Measurements from ENCODE around the gene WNT9A. TPM values are rescaled to one million over a fixed set of nuclear protein-coding genes. Genes with fewer than 3 reads are reported as not detected.
A peak's percentile ranks its signal among the peaks of the same experiment; 100 is the strongest.

WNT9A gene
- total RNA-seq, 6 donors from 2014 or later: 4.2 to 15.5 (median 10.9) TPM

GRCh38 chr1:227904541-227905335, 43.0 kb downstream of the WNT9A start:
- 86 to 88% methylated on average over 4 to 14 of the region's 14 CpGs for WGBS, 2 donors
- no peaks in the 10 kb centered on the region for H3K27me3 ChIP-seq
- no peaks in the 10 kb centered on the region for H3K4me1 ChIP-seq
- H3K27ac ChIP-seq: no peak overlapping the region
- no peak for TF ChIP-seq CTCF (IDR thresholded peaks at IDR 0.05)
- no peak for TF ChIP-seq EP300 (IDR thresholded peaks at IDR 0.05)
- TF ChIP-seq POLR2AphosphoS5 (IDR thresholded peaks at IDR 0.05): no peak
- TF ChIP-seq POLR2A (IDR thresholded peaks at IDR 0.05): no peak
- ATAC-seq (ENCODE audit: low FRiP score in 2 of 2) (no peak), DNase-seq (no peak)
- H3K36me3 ChIP-seq: no peaks in the 10 kb centered on the region
- H3K4me3 ChIP-seq: no peak overlapping the region
- H3K9me3 ChIP-seq: no peaks in the 10 kb centered on the region

GRCh38 chr1:227903614-227904501, 43.9 kb downstream of the WNT9A start:
- H3K4me1 ChIP-seq: no peaks in the 10 kb centered on the region
- no peaks in the 10 kb centered on the region for H3K9me3 ChIP-seq
- H3K27ac ChIP-seq: no peak overlapping the region
- DNase-seq: peak in 1 of 2 donors; percentile 76
- no peaks in the 10 kb centered on the region for H3K36me3 ChIP-seq
- H3K27me3 ChIP-seq: no peaks in the 10 kb centered on the region
- 87 to 100% methylated on average over 1 to 16 of the region's 22 CpGs for WGBS, 2 donors
- ATAC-seq (ENCODE audit: low FRiP score in 2 of 2): no peak
- no peak overlapping the region for H3K4me3 ChIP-seq
- no peak for TF ChIP-seq CTCF (IDR thresholded peaks at IDR 0.05)
- no peak for TF ChIP-seq EP300 (IDR thresholded peaks at IDR 0.05)
- TF ChIP-seq POLR2A (IDR thresholded peaks at IDR 0.05): no peak
- no peak for TF ChIP-seq POLR2AphosphoS5 (IDR thresholded peaks at IDR 0.05)

- DNase-seq (peak in 1 of 2 donors; percentile 61), ATAC-seq (ENCODE audit: low FRiP score in 2 of 2) (no peak)
- H3K9me3 ChIP-seq: no peaks in the 10 kb centered on the region
- no peak overlapping the region for H3K27ac ChIP-seq
- no peaks in the 10 kb centered on the region for H3K27me3 ChIP-seq
- TF ChIP-seq EP300 (IDR thresholded peaks at IDR 0.05) (no peak), POLR2AphosphoS5 (IDR thresholded peaks at IDR 0.05) (no peak), POLR2A (IDR thresholded peaks at IDR 0.05) (no peak), CTCF (IDR thresholded peaks at IDR 0.05) (no peak)
- no peaks in the 10 kb centered on the region for H3K36me3 ChIP-seq
- H3K4me3 ChIP-seq: no peak overlapping the region
- WGBS, 2 donors: 94% methylated on average over 9 of the region's 9 CpGs; no CpG with 5 or more reads in 1 of the 2 donors
- no peaks in the 10 kb centered on the region for H3K4me1 ChIP-seq
Observed at GRCh38 chr1:227903061-227903521, 44.6 kb downstream of the WNT9A start.

GRCh38 chr1:227902641-227902990, 45.1 kb downstream of the WNT9A start:
- no peaks in the 10 kb centered on the region for H3K36me3 ChIP-seq
- no peak overlapping the region for H3K4me3 ChIP-seq
- H3K4me1 ChIP-seq: no peaks in the 10 kb centered on the region
- TF ChIP-seq CTCF (IDR thresholded peaks at IDR 0.05): no peak
- TF ChIP-seq POLR2AphosphoS5 (IDR thresholded peaks at IDR 0.05): no peak
- no peak for TF ChIP-seq EP300 (IDR thresholded peaks at IDR 0.05)
- no peak for TF ChIP-seq POLR2A (IDR thresholded peaks at IDR 0.05)
- no peak overlapping the region for H3K27ac ChIP-seq
- H3K27me3 ChIP-seq: no peaks in the 10 kb centered on the region
- 80 to 86% methylated on average over 3 to 9 of the region's 9 CpGs for WGBS, 2 donors
- H3K9me3 ChIP-seq: no peaks in the 10 kb centered on the region
- no peak for DNase-seq
- ATAC-seq (ENCODE audit: low FRiP score in 2 of 2): no peak

Data from upper lobe of left lung (tissue), 6 donors.